Effector memory CD4-positive, alpha-beta T cell (primary cell): ENCODE results near the gene HDDC3.
"Not testable (repeated sequence)": the region's sequence is repeated elsewhere in the genome, so short reads cannot be mapped to it uniquely, and the experiment has no call there.

ENCODE experiments used
- DNase-seq, 3 donors: peaks; one replicate each; pipeline ENCODE4 v3.0.0-alpha.2; 2020
- H3K27ac ChIP-seq: 2 replicates; pipeline ENCODE4 v1.7.0; 2013; ENCODE audit warnings: mild to moderate bottlenecking, low read length, moderate library complexity; ENCODE audit not compliant: insufficient read depth, poor library complexity, severe bottlenecking
- H3K27me3 ChIP-seq: replicated peaks from 2 replicates; pipeline ENCODE4 v1.7.0; 2013; ENCODE audit warnings: mild to moderate bottlenecking, low read length; ENCODE audit not compliant: insufficient read depth, control insufficient read depth, poor library complexity, severe bottlenecking
- H3K36me3 ChIP-seq: 2 replicates; pipeline ENCODE4 v1.7.0; 2013; ENCODE audit warnings: mild to moderate bottlenecking, low read length, moderate library complexity; ENCODE audit not compliant: control insufficient read depth, insufficient read depth
- H3K4me1 ChIP-seq: 2 replicates; pipeline ENCODE4 v1.7.0; 2013; ENCODE audit warnings: low read length, mild to moderate bottlenecking; ENCODE audit not compliant: control insufficient read depth, insufficient read depth, poor library complexity, severe bottlenecking
- H3K4me3 ChIP-seq: 2 replicates; pipeline ENCODE4 v1.7.0; 2013; ENCODE audit warnings: low read length, low read depth, mild to moderate bottlenecking; ENCODE audit not compliant: insufficient read depth, poor library complexity, severe bottlenecking
- H3K9me3 ChIP-seq: 2 replicates; pipeline ENCODE4 v1.7.0; 2013; ENCODE audit warnings: mild to moderate bottlenecking, low read length, moderate library complexity; ENCODE audit not compliant: control insufficient read depth

Gene HDDC3

GRCh38 chr15:90911906-90912769, 20.2 kb downstream of the HDDC3 start:
- no peak overlapping the region for H3K27ac ChIP-seq
- no peak overlapping the region for H3K4me3 ChIP-seq
- peaks cover 87% of the 10 kb centered on the region for H3K36me3 ChIP-seq
- H3K9me3 ChIP-seq = no peaks in the 10 kb centered on the region
- no peaks in the 10 kb centered on the region for H3K4me1 ChIP-seq
- no peaks in the 10 kb centered on the region for H3K27me3 ChIP-seq
- no peak for DNase-seq

DNA sequence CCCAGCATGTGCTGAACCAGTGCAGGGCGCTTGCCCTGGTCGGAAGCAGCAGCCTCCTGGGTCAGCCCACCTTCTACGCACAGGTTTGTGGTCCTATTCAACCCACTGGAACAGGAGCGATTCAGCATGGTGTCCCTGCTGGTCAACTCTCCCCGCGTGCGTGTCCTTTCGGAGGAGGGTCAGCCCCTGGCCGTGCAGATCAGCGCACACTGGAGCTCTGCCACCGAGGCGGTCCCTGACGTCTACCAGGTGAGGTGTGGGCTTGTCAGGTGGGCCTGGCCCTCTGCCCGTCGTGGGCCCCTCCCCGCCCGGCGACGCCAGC, 21.1 kb downstream of the HDDC3 start:
- H3K27me3 ChIP-seq = no peaks in the 10 kb centered on the region
- H3K4me1 ChIP-seq = no peaks in the 10 kb centered on the region
- no peaks in the 10 kb centered on the region for H3K9me3 ChIP-seq
- no peak for DNase-seq
- H3K36me3 ChIP-seq = peaks cover 86% of the 10 kb centered on the region
- no peak overlapping the region for H3K27ac ChIP-seq
- no peak overlapping the region for H3K4me3 ChIP-seq

DNA sequence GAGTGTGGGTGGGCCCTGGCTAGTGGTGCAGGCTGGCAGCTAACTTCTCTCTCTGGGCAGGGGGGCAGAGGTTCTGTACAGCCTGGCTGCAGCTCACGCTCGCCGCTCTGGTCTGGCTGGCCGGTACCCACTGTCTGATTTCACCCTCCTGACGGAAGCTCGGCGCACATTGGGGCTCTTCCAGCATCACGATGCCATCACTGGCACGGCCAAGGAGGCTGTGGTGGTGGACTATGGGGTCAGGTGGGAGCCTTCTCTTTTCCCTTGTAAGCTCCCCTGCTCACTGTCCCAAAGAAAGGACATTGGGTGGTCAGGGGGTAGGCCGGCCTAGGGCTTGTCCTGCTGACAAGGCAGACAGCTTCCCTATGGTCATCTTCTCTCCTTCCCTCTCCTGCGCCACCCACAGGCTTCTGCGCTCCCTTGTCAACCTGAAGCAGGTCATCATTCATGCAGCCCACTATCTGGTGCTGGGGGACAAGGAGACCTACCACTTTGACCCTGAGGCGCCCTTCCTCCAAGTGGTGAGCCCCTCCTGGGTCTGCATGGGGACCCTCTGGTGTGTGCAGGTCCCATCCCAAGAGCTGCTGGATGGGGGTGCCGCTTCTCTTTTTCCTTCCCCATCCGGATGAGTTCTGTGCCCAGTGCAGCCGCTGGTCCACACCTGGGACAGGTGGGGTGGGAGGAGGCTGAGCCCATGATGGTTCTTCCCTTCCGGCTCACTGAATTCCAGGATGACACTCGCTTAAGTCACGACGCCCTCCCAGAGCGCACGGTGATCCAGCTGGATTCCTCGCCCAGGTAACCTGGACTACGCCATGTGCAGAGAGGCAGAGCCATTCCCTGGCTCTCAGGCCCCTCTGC, 21.7 kb downstream of the HDDC3 start:
- Histone ChIP-seq H3K4me3 (no peak overlapping the region), H3K36me3 (peaks cover 86% of the 10 kb centered on the region), H3K27me3 (no peaks in the 10 kb centered on the region), H3K9me3 (no peaks in the 10 kb centered on the region), H3K27ac (no peak overlapping the region), H3K4me1 (no peaks in the 10 kb centered on the region)
- DNase-seq = no peak

- Histone ChIP-seq H3K9me3 (no peaks in the 10 kb centered on the region), H3K4me3 (no peak overlapping the region), H3K27me3 (no peaks in the 10 kb centered on the region), H3K4me1 (no peaks in the 10 kb centered on the region), H3K27ac (no peak overlapping the region), H3K36me3 (peaks cover 88% of the 10 kb centered on the region)
- no peak for DNase-seq
These were observed 22.4 kb downstream of the HDDC3 start for GRCh38 chr15:90909976-90910375.

DNA sequence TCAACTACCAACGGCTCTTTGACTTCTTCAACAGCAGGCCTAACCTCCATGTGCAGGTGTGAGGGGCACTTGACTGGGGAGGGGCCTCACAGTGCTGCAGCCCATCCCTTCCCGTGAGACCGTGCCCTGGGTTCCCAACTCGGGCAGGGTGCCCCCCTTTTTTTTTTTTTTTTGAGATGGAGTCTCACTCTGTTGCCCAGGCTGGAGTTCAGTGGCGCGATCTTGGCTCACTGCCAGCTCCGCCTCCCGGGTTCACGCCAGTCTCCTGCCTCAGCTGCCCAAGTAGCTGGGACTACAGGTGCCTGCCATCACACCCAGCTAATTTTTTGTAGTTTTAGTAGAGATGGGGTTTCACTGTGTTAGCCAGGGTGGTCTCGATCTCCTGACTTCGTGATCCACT, 22.9 kb downstream of the HDDC3 start:
- not testable (repeated sequence) for H3K9me3 ChIP-seq, H3K27me3 ChIP-seq, H3K4me3 ChIP-seq, H3K4me1 ChIP-seq, H3K27ac ChIP-seq, DNase-seq
- H3K36me3 ChIP-seq = peaks cover 84% of the 10 kb centered on the region

GRCh38 chr15:90907838-90908507, 24.4 kb downstream of the HDDC3 start:
- Histone ChIP-seq H3K36me3 (peaks cover 69% of the 10 kb centered on the region), H3K4me1 (peaks cover 8% of the 10 kb centered on the region)

DNA sequence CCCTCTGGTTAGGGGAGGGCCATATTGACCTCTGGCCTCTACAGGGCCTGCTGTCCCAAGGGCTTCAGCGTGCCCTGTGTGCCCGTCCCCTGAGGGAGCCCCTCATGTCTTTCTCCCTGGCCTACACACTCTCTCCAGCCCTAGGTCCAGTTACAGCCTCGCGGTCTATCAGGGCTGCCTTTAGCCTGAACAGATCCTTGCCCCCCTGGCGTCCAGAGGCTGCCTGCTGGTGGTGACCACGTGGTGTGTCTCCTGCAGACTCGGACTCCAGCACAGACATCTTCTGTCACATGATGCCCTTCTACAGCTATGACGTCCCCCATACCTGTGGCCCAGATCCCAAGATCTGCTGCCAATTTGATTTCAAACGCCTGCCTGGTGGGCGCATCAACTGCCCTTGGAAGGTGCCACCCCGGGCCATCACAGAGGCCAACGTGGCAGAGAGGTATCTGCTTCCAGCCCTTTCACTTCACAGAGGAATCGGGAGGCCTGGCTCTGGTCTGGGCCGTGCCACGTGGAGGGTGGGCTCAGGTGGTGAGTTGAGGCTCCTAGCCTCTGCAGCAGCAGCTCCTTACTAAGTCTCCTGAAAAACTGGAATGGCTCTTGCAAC, 25.2 kb downstream of the HDDC3 start:
- Histone ChIP-seq H3K4me3 (no peak overlapping the region), H3K4me1 (peaks cover 9% of the 10 kb centered on the region), H3K36me3 (peaks cover 61% of the 10 kb centered on the region), H3K9me3 (no peaks in the 10 kb centered on the region), H3K27me3 (no peaks in the 10 kb centered on the region), H3K27ac (no peak overlapping the region)
- no peak for DNase-seq

More at GRCh38 chr15:90907838-90908507, 24.4 kb downstream of the HDDC3 start:
- H3K27me3 ChIP-seq = no peaks in the 10 kb centered on the region
- DNase-seq = no peak
- no peak overlapping the region for H3K4me3 ChIP-seq
- no peaks in the 10 kb centered on the region for H3K9me3 ChIP-seq
- no peak overlapping the region for H3K27ac ChIP-seq

DNA sequence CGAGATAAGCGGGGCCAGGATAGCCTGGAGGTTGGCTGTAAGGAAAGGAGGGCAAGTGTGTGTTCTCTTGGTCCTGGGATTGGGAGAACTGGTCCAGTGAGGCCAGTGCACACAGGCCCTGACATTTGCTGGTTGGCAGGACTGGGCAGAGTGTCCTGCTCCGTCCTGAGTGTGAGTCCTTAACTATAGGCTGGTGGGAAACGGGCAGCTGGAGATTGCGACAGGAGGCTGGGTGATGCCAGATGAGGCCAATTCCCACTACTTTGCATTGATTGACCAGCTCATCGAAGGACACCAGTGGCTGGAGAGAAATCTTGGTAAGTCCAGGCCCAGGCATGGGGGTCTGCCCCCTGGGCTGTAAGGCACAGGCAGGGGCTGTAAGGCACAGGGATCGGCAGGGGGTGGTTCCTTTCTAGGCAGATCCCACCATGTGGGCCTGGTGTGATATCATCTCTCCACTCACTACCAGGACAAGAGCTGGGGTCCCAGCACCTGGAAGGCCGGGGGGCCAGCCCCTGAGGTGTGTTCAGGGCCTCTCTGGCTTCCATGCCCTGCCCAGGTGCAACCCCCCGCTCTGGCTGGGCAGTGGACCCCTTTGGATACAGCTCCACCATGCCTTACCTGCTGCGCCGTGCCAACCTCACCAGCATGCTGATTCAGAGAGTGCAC, 26.0 kb downstream of the HDDC3 start:
- peaks cover 53% of the 10 kb centered on the region for H3K36me3 ChIP-seq

DNA sequence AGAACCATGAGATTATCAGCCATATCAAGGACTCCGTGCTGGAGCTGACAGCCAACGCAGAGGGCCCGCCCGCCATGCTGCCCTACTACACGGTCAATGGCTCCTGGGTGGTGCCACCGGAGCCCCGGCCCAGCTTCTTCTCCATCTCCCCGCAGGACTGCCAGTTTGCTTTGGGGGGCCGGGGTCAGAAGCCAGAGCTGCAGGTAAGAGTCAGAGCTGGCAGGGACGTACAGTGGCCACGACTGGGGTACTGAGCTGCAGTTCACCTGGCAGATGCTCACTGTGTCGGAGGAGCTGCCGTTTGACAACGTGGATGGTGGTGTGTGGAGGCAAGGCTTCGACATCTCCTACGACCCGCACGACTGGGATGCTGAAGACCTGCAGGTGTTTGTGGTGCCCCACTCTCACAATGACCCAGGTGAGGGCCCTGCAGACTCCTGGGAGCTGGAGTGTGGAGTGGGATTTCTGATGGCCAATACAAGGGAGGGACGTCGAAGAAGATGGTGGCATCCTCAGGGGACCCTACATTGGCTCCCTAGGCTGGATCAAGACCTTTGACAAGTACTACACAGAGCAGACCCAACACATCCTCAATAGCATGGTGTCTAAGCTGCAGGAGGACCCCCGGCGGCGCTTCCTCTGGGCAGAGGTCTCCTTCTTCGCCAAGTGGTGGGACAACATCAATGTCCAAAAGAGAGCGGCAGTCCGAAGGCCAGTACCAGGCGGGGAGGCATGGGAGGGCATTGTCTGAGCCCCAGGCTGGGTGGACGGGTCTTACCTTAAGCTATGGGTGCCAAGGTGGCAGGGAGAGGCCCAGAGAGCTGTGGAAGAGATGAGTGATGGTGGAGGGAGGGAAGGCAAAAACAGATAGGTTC, 26.8 kb downstream of the HDDC3 start:
- Histone ChIP-seq H3K27ac (no peak overlapping the region), H3K27me3 (no peaks in the 10 kb centered on the region), H3K9me3 (no peaks in the 10 kb centered on the region), H3K36me3 (peaks cover 45% of the 10 kb centered on the region), H3K4me1 (peaks cover 14% of the 10 kb centered on the region), H3K4me3 (no peak overlapping the region)
- DNase-seq = no peak

More for the DNA sequence above, 26.0 kb downstream of the HDDC3 start:
- no peak for DNase-seq
- Histone ChIP-seq H3K27ac (no peak overlapping the region), H3K4me1 (peaks cover 14% of the 10 kb centered on the region), H3K9me3 (no peaks in the 10 kb centered on the region), H3K4me3 (no peak overlapping the region), H3K27me3 (no peaks in the 10 kb centered on the region)
